HK-2 (cell line): ENCODE results near the gene CD80.
"Not testable (repeated sequence)": the region's sequence is repeated elsewhere in the genome, so short reads cannot be mapped to it uniquely, and the experiment has no call there.

Source experiments
- DNase-seq: peaks from one replicate; pipeline ENCODE4 v3.0.0-alpha.2; 2018; ENCODE audit not compliant: unreplicated experiment

CD80 gene

DNA sequence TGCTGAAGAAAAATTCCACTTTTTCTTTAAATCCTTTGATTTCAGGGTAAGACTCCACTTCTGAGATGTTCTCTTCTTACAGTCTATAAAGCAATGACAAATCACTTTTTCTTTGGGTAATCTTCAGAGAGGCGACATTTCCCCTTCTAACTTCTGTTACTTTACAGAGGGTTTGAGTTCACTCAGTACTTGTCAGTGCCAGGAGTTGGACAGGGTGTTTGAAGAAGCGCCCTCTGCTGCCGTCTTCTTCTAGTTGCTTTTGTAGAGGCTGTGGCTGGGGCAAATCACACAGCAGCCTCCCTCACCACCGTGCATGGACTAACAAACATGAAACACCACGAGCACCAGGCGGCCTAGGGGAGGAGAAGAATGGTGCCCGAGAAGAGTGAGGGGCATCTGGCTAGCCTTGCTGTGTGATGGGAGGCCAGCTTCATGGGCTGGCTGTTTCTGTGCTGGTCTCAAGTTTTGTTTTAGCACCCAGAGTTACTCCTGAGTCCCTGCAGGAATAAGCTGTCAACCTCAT, at the start of gene CD80:
TSS of gene CD80 (minus strand) at position 174 of the 523 bp plus-strand sequence. CDS start 1,886 bp downstream, outside the sequence.
- DNase-seq: peak; percentile 33

DNA sequence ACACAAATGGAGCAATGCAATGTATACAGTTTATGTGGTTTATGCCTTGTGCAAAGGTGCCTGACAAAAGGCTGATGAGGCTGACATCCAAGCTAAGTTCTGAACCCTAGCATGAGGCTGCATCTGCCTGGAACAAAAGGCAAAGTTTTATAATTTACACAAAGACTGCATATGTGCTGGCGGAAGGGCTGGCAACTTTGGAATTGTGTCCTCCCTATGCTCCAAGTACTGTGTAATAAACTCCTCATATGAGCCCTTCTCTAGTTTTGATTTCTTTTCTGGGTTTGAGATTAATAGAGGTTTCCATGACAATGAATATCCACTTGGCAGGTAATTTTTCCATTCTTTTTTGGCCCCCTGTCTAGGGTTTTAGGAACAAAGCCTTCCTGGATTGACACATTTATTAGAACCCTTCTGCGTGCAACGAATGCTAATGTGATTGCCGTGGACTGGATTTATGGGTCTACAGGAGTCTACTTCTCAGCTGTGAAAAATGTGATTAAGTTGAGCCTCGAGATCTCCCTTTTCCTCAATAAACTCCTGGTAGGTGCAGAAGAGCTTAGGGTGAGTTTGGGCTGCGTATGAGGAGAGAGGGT, 49.1 kb upstream of the CD80 start:
- DNase-seq: no peak

DNA sequence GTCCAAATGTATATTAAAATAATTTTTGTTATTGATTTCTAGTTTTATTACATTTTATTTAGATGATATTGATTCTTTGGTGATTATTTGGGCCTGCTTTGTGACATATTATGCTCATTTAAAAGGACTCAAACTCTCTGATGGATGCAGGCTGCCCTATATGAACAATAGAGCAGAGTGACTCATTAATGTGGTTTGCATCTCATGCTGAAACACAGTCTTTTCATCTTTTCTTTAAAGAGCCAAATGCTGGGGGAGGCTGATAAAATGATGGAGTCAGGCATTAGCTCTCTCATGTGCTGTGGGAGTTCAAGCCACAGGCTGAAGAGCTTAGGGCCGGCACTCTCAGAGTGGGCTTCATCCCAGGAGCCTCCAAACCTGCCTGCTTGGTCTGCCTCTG, 45.5 kb upstream of the CD80 start:
- DNase-seq: no peak

- no peak for DNase-seq
Measured at GRCh38 chr3:119602676-119603075, 43.3 kb upstream of the CD80 start.

- no peak for DNase-seq
Measured at GRCh38 chr3:119601154-119601553, 41.7 kb upstream of the CD80 start.

GRCh38 chr3:119600732-119601131, 41.3 kb upstream of the CD80 start:
- no peak for DNase-seq

DNA sequence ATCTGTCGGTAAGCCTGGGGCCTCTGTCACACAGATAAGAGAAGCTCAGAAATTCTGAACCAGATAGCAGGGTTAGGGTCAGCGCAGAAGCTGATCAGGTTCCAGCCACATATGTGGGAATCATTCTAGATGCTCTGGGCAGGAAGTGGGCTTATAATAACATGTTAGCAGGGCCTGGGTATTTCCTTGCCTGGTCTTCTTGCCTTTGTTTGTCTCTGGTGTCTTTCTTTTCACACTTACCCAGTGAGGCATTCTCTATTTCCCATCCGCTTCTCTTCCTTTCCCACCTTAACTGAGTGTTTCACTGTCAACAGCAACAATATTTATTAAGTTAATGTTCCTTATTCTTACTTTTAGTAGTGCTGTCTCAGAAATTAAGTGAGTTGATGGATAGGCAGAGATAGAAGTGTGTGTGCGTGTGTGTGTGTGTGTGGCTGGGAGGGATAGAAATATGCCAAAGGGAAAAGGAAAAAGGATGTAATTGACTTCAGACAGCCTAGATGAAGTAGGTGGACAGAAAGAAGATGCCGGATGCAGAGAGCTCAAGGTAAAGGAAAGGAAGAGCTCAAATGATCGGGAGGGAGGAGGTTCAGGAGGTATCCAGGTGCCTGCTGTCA, 40.3 kb upstream of the CD80 start:
- no peak for DNase-seq

DNA sequence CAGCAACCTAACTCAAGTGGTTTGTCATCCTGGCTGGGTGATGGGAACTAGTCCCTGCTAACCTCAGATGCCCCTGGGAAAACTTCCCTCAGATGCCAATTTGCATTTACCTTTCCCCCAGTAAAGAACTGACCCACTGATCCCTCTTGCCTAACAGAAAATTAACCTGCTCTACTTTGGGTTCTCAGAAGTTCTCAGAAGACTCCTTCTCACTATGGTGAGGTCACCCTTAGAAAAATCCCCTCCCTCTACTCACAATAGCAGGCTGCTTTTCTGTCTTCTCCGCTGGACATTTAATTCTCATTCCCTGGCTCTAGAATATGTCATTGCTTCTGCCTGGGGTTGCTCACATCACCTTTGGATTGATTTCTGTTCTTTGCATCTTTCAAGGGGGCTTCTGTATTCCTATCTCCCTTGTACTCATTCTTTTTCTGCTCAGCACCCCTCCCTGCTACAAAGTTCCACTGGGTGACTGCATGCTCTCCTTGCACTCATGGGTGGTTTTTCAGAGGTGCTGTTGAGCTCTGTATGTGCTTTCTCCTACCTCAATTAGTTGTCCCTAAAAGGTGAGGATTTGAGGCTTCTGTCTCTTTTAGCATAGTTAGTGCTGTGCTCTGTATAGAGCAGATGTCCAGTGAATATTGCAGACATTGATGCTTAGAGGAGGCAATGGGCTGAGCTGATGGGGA, 39.1 kb upstream of the CD80 start:
- no peak for DNase-seq

DNA sequence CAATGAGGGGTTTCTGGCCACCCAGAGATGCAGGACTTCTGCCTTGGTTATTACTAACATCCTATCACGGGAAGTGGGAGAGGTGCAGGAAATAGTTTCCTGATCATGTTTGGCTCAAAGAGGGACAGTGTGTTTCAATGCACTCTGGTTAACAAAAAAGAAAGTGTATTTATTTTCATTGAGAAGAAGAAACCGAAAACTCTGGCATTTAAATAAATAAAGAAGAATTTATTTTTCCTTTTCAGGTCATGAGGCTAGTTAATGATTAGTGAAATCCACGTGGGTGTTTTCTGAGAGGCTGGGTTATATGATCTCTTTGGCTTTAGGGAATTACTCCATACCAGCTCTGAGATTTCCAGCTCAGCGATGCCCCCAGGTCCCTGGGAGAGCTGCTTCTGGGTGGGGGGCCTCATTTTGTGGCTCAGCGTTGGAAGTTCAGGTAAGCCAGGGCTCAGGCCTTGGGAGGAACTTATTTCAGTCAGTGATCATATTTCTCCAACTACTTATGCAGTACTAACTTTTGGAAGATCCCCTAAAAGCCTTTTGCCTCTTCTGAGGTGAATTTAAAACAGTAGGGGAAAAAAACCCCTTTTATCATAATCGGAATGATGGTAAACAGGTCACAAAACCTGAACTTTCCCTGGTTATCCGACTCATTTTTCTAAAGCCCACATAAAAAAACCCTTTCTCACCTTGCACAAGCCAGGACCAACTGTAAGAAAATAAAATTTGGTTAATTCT, 38.3 kb upstream of the CD80 start, which contains the start of gene PLA1A:
TSS of gene PLA1A (plus strand) at position 338 of the 741 bp plus-strand sequence. CDS start at position 367, 29 bp downstream.
- DNase-seq: no peak

- no peak for DNase-seq
Measured at GRCh38 chr3:119596398-119596797, 37.0 kb upstream of the CD80 start.

GRCh38 chr3:119595639-119596334, 36.4 kb upstream of the CD80 start:
- no peak for DNase-seq

DNA sequence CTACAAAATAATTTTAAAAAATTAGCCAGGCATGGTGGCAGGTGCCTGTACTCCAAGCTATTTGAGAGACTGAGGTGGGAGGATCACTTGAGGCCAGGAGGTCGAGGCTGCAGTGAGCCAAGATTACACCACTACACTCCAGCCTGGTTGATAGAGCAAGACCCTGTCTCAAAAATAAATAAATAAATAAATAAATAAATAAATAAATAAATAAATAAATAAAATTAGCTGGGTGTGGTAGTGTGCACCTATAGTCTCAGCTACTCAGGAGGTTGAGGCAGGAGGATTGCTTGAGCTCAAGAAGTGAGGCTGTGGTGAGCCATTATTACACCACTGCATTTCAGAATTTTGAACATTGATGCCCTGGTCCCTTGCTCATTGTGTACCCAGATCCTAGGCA, 35.5 kb upstream of the CD80 start:
- not testable (repeated sequence) for DNase-seq

DNA sequence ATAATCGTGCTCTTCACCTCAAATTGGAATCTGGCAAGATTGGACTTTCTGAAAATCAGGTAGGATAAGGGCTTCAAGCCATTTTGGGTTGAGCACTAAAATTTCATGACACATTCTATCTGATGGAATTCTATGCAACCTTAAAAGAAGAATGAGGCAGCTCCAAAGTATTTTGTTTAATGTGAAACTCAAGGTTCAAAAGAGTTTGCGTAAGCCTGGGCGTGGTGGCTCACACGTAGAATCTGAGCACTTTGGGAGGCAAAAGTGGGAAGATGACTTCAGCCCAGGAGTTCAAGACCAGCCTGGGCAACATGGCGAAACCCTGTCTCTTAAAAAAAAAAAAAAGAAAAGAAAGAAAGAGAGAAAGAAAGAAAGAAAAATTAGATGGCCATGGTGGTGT, 34.7 kb upstream of the CD80 start:
- DNase-seq: no peak

- no peak for DNase-seq
Measured at GRCh38 chr3:119592861-119593260, 33.4 kb upstream of the CD80 start.

DNA sequence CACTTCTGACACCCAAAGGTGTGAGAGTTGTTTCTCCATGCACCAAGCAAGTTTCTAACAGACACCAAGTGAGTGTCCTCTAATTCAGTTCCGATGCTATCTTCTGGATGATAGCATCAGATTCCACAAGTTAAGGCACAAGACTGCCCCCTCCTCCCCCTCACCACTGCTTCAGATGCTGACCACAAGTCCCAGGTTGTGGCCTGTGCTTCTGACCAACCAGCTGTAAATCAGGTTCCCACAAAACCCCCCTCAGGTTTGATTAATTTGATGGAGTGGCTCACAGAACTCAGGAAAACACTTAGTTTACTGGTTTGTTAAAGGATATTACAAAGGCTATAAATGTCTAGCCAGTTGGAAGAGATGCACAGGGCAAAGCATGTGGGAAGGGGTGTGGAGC, 31.3 kb upstream of the CD80 start:
- DNase-seq: no peak

GRCh38 chr3:119589102-119589773, 29.8 kb upstream of the CD80 start:
- DNase-seq: no peak

GRCh38 chr3:119588112-119588511, 28.7 kb upstream of the CD80 start:
- no peak for DNase-seq

DNA sequence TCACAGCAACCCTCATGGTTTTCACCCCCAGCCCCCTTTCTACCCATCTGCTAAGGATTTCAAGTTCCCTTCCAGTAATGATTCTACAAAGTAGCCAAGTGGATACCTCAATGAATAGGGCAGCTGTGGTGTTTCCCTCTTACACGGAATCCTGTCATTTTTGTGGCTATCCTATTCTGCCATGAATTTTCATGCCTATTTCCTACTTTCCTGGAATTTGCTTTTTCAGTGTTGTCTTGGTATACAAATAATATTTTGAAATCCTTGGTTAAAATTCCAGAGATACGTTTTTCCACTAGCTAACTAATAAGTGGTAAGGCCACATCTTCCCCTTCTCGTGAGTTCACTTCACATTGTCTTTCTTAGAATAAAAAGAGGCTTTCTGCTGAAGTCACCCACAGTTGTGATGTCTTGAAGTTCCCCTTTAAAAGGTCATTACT, 27.3 kb upstream of the CD80 start:
- DNase-seq: no peak

GRCh38 chr3:119585856-119586570, 26.6 kb upstream of the CD80 start:
- DNase-seq: no peak

DNA sequence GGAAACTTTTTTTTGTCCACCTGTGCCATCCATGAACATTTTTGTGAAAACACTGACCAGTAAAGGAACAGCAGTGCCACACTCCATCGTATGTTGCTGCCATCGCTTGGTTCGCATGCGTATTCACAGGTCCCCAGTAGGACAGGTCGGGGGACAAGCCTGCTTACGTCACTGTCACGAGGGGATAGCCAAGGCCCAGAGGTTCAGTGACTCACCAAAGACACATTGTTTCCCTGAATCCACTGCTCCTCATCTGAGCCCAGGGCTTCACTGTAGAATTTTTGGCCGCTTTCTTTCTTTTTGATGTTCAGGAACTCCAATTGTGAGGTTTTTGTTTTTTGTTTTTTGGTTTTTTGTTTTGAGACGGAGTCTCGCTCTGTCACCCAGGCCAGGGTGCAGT, 25.8 kb upstream of the CD80 start:
- no peak for DNase-seq
